Activated CD4-positive, alpha-beta T cell treated with anti-CD3 and anti-CD28 coated beads, Interleukin-2, Interleukin-4, amounts not matched to agents 100 ng/mL and 50 ng/mL, durations not matched to agents 16 hours and 8 hours (primary cell): ENCODE data around the gene RLN3.

ENCODE experiments used
- DNase-seq: peaks from one replicate; pipeline ENCODE4 v3.0.0-alpha.2; 2020; ENCODE audit warnings: low spot score

The RLN3 gene

GRCh38 chr19:14054721-14055120, 26.8 kb downstream of the RLN3 start:
- DNase-seq, result no peak

DNA sequence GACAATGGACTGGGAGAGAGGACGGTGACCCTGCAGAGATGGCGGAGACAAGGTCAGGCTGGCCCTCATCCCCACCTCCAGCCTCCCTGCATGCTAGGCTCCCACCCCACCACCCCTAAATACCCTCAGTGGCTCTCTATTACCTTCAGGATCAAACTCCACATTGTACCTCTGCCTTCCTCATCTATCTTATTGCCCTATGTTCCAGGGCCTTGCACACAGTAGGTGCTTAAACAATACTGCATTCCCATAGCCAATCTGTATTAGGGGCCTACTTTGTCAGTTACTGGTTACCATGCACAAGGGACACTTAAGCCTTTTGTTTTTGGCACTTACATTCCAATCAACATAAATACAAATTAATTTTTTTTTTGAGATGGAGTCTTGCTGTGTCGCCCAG, 27.4 kb downstream of the RLN3 start:
- no peak for DNase-seq

- no peak for DNase-seq
Observed at GRCh38 chr19:14056069-14056666, 28.2 kb downstream of the RLN3 start.

GRCh38 chr19:14056741-14057356, 28.9 kb downstream of the RLN3 start:
- no peak for DNase-seq

- no peak for DNase-seq
Observed at GRCh38 chr19:14058182-14059092, 30.5 kb downstream of the RLN3 start.

DNA sequence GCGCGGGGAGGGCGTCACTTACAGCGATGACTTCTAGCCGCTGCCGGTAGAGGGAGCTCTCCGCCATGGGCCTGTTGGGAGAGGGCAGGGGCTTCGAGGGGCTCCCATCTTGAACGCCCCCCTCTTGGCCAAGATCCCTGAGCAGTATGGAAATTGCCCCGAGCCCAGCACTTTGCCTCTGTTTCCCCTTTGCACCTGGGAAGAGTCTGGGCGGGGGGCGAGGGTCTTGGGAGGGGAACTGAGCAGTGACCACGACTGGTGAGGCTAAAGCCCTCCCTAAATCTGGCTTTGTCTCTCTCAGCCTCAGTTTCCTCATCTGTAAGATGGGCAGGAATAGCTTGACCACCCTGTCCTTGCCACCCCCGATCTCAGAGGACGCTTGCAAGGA, 31.1 kb downstream of the RLN3 start:
- peak; percentile 39 for DNase-seq

DNA sequence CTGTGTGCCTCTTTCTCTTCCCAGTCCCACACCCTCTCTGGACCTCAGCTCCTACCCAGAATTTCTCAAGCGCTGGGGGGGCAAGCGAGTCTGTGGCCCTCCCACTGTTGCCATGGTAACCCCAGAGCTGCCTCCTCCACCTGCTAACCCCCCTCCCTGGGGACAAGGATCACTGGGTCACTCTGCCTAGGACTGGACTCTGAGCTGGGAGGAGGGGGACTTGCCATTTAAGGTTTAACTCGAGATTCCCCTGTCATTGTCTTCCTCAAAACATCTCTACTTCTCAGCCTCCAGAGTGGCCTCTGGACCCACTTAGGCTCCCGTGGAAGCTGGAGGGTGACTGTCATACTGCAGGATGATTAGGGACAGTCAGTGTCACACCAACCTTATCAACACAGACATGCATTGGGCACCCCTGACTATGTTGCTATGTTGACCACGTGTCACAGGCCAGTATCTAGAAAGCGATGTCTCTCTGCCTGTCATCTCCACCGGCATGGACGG, 31.8 kb downstream of the RLN3 start:
- DNase-seq, result no peak

DNA sequence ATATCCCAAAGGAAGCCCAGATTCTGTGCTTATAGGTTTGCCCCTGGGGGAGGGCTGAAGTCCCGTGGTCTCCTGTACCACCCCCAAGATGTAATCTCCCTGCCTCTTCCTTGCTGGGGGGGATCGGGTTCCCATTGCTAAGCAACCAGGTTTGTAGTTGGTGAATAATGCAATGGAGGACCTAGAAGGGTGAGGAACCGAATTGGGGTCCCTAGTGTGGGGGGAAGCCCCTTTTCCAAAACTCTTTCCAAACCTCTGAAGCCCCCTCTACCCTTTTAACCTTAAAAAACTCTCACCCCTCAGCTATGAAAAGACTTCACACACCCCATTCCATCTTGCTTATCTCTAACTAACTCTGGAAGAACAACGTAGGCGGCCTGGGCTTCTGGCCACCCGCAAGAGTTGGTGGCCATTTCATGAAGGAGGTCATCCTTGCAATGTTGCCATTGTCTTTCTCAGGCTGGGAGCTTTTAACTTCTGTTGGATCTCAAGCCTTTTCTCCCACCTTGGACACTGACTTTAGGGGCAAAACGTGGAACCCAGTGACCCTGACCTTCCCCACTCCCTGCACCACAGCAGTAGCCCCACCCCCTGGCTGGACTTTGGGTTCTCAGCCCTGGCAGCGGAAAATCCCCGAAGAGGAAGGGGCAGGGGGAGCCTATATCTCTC, 33.3 kb downstream of the RLN3 start:
- no peak for DNase-seq

GRCh38 chr19:14061751-14062557, 34.0 kb downstream of the RLN3 start, which contains the start of gene PALM3:
Gene PALM3, minus strand, starts transcription at chr19:14062076. Its CDS starts 96 bp downstream, at chr19:14061980.
- DNase-seq, result no peak

DNA sequence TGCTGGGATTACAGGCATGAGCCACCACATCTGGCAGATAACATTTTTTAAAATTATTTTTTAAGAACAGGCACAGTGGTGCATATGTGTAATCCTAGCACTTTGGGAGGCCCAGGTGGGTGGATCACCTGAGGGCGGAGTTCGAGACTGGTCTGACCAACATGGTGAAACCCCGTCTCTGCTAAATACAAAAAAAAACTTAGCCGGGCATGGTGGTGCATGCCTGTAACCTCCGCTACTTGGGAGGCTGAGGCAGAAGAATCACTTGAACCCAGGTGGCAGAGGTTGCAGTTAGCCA, 34.6 kb downstream of the RLN3 start:
- no peak for DNase-seq

GRCh38 chr19:14063105-14063504, 35.2 kb downstream of the RLN3 start:
- no peak for DNase-seq

- no peak for DNase-seq
Observed at GRCh38 chr19:14066134-14066533, 38.2 kb downstream of the RLN3 start.

DNA sequence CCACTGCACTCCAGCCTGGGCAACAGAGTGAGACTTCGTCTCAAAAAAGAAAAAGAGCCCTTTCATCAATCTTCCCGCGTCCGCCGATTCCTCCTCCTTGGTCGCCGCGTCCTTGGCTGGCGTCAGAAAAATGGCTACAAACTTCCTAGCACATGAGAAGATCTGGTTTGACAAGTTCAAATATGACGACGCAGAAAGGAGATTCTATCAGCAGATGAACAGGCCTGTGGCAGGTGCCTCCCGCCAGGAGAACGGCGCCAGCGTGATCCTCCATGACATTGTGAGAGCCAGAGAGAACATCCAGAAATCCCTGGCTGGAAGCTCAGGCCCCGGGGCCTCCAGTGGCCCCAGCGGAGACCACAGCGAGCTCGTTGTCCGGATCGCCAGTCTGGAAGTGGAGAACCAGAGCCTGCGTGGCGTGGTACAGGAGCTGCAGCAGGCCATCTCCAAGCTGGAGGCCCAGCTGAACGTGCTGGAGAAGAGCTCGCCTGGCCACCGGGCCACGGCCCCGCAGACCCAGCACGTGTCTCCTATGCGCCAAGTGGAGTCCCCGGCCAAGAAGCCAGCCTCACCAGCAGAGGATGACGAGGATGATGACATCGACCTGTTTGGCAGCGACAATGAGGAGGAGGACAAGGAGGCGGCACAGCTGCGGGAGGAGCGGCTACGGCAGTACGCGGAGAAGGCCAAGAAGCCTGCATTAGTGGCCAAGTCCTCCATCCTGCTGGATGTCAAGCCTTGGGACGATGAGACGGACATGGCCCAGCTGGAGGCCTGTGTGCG, 42.5 kb downstream of the RLN3 start:
- no peak for DNase-seq

- DNase-seq, result no peak
Observed at GRCh38 chr19:14072535-14073260, 44.8 kb downstream of the RLN3 start, which contains the start of gene MISP3. Gene MISP3, plus strand, starts transcription at chr19:14072786. Its CDS starts 524 bp downstream, at chr19:14073310.

DNA sequence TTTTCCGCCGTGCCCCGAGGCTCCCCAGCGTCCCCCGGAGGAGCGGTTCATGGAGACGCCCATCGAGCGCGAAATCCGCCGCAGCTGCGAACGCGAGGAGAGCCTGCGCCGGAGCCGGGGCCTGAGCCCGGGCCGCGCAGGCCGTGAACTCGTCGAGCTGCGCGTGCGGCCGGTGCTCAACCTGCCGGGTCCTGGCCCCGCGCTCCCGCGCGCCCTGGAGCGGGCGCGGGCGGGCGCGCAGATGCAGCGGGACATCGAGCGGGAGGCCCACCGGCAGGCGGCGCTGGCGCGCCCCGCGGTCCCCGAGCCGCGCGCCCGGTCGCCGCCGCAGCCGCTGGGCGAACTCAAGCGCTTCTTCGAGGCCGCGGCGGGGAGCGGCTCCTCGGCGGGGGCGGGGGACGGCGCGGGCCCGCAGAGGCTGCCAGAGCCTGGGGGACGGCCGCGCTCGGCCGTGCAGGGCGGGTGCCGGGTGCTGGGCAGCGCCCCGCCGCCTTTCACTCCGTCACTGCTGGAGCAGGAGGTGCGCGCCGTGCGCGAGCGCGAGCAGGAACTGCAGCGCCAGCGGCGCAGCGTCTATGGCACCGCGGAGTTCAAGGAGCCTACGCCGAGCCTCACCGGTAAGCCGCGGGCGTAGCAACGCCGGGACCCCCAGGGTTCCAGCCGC, 45.4 kb downstream of the RLN3 start:
- peak; percentile 76 for DNase-seq

- no peak for DNase-seq
Observed at GRCh38 chr19:14073925-14074838, 46.2 kb downstream of the RLN3 start.

GRCh38 chr19:14078411-14078810, 50.5 kb downstream of the RLN3 start:
- DNase-seq, result no peak
